HG03039 (cell line): Measurements from ENCODE around the gene APBA2.
"Not testable (repeated sequence)": the region's sequence is repeated elsewhere in the genome, so short reads cannot be mapped to it uniquely, and the experiment has no call there.

Experiments used
- ATAC-seq: cut with Tn5 transposase; IDR thresholded peaks from one replicate; pipeline ENCODE4 v1.9.1; 2021; ENCODE audit warnings: mild to moderate bottlenecking, moderate library complexity; ENCODE audit not compliant: unreplicated experiment

APBA2 gene

DNA sequence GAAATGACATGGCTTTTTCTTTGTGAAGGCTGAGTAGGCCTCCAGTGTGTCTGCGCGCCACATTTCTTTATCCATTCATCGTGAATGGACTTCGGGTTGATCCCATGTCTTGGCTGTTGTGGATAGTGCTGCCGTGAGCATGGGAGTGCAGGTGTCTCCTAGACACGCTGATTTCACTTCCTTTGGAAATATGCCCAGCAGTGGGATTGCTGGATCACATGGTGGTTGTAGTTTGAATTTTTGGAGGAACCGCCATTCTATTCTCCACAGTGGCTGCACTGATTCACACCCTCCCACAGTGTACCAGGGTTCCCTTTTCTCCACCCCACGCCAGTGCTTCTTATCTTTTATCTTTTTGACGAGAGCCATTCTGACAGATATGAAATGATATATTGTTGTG, 212.2 kb downstream of the APBA2 start:
- no peak for ATAC-seq

DNA sequence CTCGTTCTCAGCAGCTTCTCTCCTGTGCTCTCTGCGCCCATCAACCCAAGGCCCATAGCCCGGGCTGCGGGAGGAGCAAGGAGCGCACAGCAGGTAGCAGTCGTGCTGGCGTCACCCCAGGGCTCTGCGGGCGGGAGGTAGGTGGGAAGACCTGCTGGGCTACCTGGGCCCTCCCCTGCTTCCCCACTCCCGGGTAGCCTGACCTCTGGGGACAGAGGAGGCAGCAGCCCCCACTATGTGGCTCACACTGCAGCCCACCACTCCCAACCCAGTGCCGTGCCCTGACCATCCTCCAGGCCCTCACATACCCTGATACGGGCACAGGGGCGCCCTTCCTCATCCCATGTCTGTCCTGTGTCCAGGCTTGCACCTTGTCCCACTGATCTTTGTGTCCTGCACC, 212.9 kb downstream of the APBA2 start:
- no peak for ATAC-seq

DNA sequence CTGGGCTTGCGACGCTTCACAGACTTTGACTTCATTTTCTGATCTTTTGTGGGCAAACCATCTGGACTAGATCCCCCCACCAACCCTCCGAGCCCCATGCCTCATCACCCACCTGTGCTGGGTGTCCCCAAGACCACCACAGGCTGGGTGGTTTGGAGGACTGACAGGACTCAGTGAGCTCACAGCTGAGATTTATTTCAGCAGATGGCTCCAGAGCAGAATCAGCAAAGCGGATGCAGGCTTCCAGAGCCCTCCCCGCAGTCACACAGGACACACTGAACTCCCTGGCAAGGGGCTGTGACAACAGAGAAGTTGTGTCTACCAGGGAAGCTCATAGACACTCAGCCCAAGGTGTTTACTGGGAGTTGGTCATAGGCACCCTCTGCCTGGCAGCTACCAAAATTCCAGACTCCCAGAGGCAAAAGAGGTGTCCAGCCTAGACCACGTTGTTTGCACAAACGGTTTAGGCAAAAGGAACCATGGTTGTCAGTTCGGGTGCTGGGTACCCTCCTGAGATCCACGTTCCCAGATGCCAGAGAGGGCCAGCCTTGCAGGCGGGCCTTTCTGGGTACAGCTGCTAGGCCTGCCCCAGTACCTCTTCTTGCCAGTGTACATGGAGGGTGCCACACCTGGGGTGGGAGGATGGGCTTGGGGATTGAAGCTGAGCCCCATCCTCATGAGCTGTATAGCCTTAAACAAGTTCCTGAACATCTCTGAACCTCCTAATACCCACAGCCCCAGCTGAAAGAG, 213.5 kb downstream of the APBA2 start:
- no peak for ATAC-seq

DNA sequence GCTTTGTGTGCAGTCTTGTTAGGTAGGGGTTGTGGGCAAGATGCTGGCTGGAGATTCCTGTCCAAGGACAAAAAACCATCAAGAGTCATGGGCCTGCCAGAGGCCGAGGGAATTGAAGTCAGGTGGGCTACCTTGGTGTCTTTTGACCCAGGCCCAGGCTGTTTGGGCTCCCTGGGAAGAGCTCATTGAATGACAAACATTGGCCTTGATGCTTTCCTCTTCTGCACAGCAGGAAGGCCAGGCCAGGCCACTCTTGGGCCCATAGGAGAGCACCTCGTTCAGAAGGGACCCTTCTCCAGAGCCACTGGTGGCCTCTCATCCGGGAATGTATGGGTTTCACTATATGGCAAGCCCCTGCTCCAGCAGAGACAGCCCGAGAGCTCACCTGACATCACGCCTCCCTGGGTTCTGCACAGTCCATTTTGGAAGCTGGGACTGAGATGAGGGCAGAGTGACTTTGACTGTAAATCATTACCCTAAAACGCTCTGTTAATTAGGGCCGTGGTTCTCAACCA, 214.8 kb downstream of the APBA2 start:
- no peak for ATAC-seq

GRCh38 chr15:29101491-29101890, 215.7 kb downstream of the APBA2 start:
- ATAC-seq = no peak

- not testable (repeated sequence) for ATAC-seq
Observed at GRCh38 chr15:29102173-29102794, 216.5 kb downstream of the APBA2 start.

DNA sequence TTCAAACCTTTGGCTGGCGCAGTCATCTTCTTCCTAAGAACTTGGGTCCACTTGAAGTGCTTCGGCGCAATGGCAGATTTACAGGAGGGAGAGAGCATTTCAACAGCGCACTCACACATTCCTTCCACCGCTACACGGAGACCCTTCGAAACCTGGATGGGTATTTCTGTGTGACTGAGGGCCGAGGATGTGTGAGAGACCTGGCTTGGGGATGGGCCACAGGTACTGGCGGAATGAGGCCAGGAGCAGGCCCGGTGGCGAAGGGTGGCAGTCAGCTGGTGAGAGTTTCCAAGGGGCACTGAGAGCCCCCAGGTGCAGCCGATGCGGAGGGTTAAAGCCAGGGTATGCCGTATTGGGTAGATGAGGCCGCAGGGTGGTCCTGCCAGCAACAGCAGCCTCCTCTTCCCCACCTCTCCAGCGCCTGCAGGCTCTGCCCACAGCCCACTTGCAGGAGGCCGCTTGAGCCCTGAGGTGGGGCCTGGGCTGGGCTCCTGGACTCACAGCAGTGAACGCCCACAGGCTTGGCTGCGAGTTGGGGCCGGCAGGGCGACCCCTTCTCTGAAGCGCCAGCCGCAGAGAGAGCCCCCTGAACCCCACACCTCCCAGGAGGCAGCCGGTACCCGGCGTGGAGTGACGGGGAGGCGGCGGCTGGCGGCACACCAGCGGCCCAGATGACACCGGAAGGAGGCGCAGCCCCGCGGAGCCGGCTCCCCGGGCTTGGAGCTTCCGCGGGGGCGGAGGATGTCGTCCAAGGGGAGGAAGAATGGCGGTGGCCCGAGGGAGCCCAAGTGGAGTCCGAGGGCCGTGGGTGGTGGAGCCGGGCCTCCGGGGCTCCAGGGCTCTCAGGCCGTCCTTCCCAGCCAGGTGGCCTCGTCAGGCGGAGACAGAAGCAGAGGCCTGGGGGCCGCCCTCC, 217.4 kb downstream of the APBA2 start:
- no peak for ATAC-seq

DNA sequence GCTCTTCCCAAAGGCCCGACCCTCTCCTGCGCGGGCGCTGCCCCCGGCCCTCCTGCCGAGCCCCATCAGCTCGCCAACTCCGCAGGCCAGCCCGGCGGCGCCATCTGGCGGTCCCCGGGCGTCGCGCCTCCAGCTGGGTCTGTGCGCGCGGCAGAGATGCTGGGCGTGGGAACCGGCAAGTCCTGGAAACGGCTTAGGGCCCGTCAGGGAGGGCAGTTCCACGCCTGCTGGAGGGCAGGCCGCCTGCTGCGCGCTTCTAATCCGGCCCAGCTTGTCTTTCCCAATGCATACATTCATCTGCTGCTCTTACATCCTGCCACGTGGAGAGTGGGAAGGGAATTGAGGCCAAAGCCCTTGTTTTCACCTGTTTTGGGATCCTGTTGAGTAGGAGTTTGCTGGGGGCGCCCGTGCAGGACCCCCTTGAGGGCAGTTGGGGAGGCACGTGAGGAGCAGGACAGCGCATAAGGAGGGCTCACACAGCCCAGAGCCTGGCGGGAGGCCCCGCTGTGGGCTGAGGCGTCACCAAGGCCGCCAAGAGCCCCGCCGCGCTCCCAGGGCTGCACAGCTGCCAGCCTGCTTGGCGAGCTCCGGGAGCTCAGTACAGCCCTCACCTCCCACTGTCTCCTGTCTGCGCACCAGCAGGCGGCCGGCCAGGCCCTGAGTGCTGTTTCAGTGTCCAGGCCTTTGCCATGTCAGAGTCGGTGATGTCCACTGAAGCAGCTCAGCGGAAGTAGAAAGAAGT, 218.2 kb downstream of the APBA2 start:
- no peak for ATAC-seq

DNA sequence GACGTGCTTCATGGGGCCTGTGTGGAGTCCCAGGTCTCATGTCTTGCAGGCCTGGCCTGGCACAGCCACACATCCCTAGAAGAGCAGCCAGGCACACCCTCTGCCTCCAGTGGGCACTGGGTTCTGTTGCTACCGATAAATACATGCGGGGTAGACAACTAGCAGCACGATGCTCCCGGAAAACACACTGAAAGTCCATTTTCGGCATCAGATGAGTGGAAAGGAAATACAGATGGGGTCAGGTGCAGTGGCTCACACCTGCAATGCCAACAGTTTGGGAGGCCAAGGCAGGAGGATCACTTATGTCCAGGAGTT, 218.7 kb downstream of the APBA2 start:
- ATAC-seq = no peak

- ATAC-seq = no peak
Observed at GRCh38 chr15:29105151-29105854, 219.5 kb downstream of the APBA2 start.

- ATAC-seq = no peak
Observed at GRCh38 chr15:29106116-29106515, 220.3 kb downstream of the APBA2 start.

GRCh38 chr15:29106551-29107290, 220.9 kb downstream of the APBA2 start:
- ATAC-seq = no peak

GRCh38 chr15:29107291-29107890, 221.6 kb downstream of the APBA2 start:
- no peak for ATAC-seq

- ATAC-seq = no peak
Observed at GRCh38 chr15:29107971-29108645, 222.3 kb downstream of the APBA2 start.

DNA sequence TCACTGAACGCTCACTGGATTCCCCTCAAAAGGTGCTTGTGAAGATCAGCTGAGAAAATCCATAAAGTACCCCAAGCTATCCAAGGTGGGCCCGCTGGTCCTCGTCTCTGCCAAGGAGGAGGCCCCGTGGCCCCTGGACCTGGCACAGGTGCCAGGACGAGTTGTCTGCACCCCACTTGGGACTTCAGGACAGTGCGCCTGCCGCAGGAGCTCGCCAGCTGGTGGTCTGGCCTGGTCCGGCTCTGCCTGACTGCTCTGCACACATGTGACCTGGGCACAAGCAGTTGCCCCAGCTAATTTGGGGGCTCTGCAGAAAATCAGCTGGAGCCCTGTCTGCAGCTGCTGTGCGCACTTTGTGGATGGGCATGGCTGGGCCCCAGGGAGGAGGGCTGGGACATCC, 224.0 kb downstream of the APBA2 start:
- ATAC-seq = no peak

- no peak for ATAC-seq
Observed at GRCh38 chr15:29110176-29110575, 224.4 kb downstream of the APBA2 start.

DNA sequence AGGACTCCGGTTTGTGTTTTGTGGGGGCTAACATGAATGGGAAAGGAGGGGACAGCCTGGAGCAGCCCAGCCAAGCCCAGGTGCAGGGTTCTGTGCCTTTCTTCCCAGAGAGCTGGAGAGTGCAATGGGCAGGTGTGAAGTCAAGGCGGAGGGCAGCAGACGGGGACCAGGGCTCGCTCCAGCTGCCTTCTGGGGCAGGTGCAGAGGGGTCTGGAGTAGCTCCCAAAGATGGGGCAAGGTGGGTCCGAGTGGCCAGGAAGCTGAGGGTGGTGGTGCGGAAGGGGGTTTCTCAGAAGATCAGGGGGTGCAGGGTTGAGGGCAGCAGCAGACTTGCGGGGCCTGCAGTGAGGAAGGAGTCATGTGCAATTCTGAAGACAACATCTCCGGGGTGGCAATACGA, 225.0 kb downstream of the APBA2 start:
- ATAC-seq = no peak

DNA sequence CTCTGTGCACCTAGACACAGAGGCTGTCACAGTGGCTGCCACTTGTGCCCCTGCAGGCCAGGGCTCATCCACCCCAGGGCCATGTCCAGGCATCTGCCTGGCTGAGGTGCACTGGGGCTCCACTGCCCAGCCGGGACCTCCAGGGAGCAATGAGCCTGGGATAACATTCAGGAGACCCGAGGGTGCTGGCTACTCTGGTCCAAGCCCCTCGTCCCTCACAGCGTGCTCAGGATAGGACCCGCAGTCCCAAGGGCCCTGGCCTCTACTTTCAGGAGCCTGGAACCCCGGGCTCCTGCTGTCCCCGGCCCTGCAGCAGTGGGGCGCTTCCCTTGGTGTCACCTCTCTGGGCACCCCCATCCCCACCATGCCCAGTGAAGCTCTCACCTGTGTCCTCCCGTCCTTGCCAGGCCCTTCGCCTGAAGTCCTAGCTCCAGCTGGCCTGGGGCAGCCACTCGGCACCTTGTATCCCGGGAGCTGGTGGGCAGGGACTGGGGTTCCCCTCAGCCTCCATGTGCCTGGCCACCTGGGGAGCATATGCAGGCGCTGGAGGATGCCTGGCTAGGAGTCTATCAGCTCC, 226.0 kb downstream of the APBA2 start:
- no peak for ATAC-seq
